HepG2 (cell line): ENCODE results near the gene THSD8. TPM values are rescaled to one million over a fixed set of nuclear protein-coding genes. Genes with fewer than 3 reads are reported as not detected.

Experiments
- BRCA1 ChIP-seq: sonication (generic); formaldehyde crosslinking; IDR thresholded peaks from 2 replicates; pipeline ENCODE4 v1.4.0; 2020; ENCODE audit warnings: missing genetic modification reagents
- EP300 ChIP-seq, 3 experiments: sonication (generic) in 1 of 3; formaldehyde crosslinking in 1 of 3; IDR thresholded peaks; 2 replicates each; pipeline versions ENCODE4 v1.5.1 to v1.6.1; 2011 to 2020; ENCODE audit warnings: low read depth in 2 of 3, low read length in 2 of 3, borderline replicate concordance in 1 of 3, improper control_type of control experiment in 1 of 3, mild to moderate bottlenecking in 1 of 3, missing genetic modification reagents in 1 of 3, moderate library complexity in 1 of 3
- GLI4 ChIP-seq: sonication (generic); formaldehyde crosslinking; IDR thresholded peaks from 2 replicates; pipeline ENCODE4 v1.5.1; 2020; ENCODE audit warnings: missing genetic modification reagents, mild to moderate bottlenecking, moderate library complexity, borderline replicate concordance
- MYNN ChIP-seq: sonication (generic); formaldehyde crosslinking; IDR thresholded peaks from 2 replicates; pipeline ENCODE4 v1.4.0; 2020; ENCODE audit warnings: mild to moderate bottlenecking, low read depth, missing genetic modification reagents
- POGZ ChIP-seq: sonication (generic); formaldehyde crosslinking; IDR thresholded peaks from 2 replicates; pipeline ENCODE4 v1.4.0; 2020; ENCODE audit warnings: mild to moderate bottlenecking, missing genetic modification reagents
- TSC22D2 ChIP-seq: sonication (generic); formaldehyde crosslinking; IDR thresholded peaks from 2 replicates; pipeline ENCODE4 v1.5.1; 2020; ENCODE audit warnings: missing genetic modification reagents, mild to moderate bottlenecking, borderline replicate concordance
- WIZ ChIP-seq: sonication (generic); formaldehyde crosslinking; IDR thresholded peaks from 2 replicates; pipeline ENCODE4 v1.5.1; 2020; ENCODE audit warnings: mild to moderate bottlenecking, missing genetic modification reagents
- ZNF160 ChIP-seq: sonication (generic); formaldehyde crosslinking; IDR thresholded peaks from 2 replicates; pipeline ENCODE4 v1.8.0; 2022; ENCODE audit warnings: mild to moderate bottlenecking, inconsistent platforms, missing genetic modification reagents
- ZNF292 ChIP-seq: sonication (generic); formaldehyde crosslinking; IDR thresholded peaks from 2 replicates; pipeline ENCODE4 v1.8.1; 2022; ENCODE audit warnings: mild to moderate bottlenecking, low read depth, missing genetic modification reagents, borderline replicate concordance
- ZNF431 ChIP-seq: sonication (generic); formaldehyde crosslinking; IDR thresholded peaks from 2 replicates; pipeline ENCODE4 v1.9.0; 2022; ENCODE audit warnings: missing genetic modification reagents, low read depth, mild to moderate bottlenecking, borderline replicate concordance
- ZNF670 ChIP-seq: sonication (generic); formaldehyde crosslinking; IDR thresholded peaks from 2 replicates; pipeline ENCODE4 v1.8.0; 2022; ENCODE audit warnings: mild to moderate bottlenecking, missing genetic modification reagents, borderline replicate concordance
- polyA plus RNA-seq, 8 experiments: library from polyadenylated mRNA; depleted of rRNA in 3 of 8; stranded (reverse) in 7 of 8; unstranded in 1 of 8; fragments of >200 nt; fragmentation: Illumina TruSeq in 4 of 8; extraction: Trizol in 4 of 8; gene quantifications; 2 replicates each; pipeline versions ENCODE4 v1.2.1 to v1.2.3, GENCODE V29; 2011 to 2016; ENCODE audit warnings: low read depth in 4 of 8, missing spikeins in 1 of 8, mixed read lengths in 1 of 8; ENCODE audit not compliant: insufficient read depth in 1 of 8
- total RNA-seq, 5 experiments: library from RNA; depleted of rRNA; stranded (reverse); fragments of >200 nt; fragmentation: Illumina TruSeq; extraction: Trizol; gene quantifications; 2 replicates each; pipeline ENCODE4 v1.2.3, GENCODE V29; 2016; ENCODE audit warnings: low read depth in 1 of 5
- TF ChIP-seq, protein P1 (sequence below): sonication (generic); formaldehyde crosslinking; IDR thresholded peaks from 2 replicates; pipeline ENCODE4 v1.4.0; 2020; ENCODE audit warnings: missing genetic modification reagents
- TF ChIP-seq, protein P2 (sequence below): sonication (generic); formaldehyde crosslinking; IDR thresholded peaks from 2 replicates; pipeline ENCODE4 v1.8.0; 2022; ENCODE audit warnings: mild to moderate bottlenecking, missing genetic modification reagents
- TF ChIP-seq, protein P3 (sequence below): sonication (generic); formaldehyde crosslinking; IDR thresholded peaks from 2 replicates; pipeline ENCODE4 v1.8.0; 2022; ENCODE audit warnings: mild to moderate bottlenecking, missing genetic modification reagents, moderate library complexity
- TF ChIP-seq, protein P4 (sequence below): IDR thresholded peaks from 2 replicates; pipeline ENCODE4 v1.6.1; 2016; ENCODE audit warnings: missing biosample characterization, missing genetic modification reagents, low read depth
- TF ChIP-seq, protein P5 (sequence below): sonication (generic); formaldehyde crosslinking; IDR thresholded peaks from 2 replicates; pipeline ENCODE4 v1.4.0; 2020; ENCODE audit warnings: missing genetic modification reagents

The THSD8 gene
- total and polyA plus RNA-seq, 2 of the 13 experiments (the other 11 are each of a cell fraction or from before 2014, with no cell fraction given), result 4.8 to 14.9 TPM

DNA sequence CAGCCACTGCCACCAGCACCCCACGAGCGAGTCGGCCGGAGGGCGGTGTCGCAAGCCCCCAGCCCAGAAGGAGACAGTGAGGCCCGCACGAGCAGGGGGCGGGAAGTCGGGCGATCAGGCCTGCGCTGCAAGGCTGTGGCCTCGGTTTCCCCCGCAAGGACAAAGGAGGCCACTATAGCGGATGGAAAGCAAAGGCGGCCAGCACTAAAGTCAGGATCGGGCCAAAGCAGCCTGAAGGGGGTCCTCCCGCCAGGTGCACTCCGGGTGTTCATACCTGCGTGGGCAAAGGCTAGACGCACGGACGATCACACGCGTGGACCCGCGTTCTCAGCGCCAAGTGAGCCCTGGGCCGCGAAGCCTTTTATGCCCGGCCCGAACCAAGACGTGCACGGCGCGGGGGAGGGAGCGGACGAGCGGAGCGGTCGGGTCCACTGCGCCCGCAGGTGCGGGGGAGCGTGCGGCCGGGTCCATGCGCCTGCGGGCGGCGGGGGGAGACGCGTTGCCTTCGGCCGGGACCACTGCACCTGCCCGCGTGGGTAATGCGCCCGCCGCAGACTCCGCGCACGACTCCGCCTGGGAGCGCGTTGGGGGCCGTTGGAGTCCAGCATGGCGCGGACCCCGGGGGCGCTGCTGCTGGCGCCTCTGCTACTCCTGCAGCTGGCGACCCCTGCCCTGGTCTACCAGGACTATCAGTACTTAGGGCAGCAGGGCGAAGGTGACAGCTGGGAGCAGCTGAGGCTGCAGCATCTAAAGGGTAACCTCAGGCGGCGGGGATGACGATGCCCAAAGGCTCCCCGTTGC is at the start of gene THSD8, which contains the start of gene PRDX2 (continued):
- TF ChIP-seq, protein P1, sequence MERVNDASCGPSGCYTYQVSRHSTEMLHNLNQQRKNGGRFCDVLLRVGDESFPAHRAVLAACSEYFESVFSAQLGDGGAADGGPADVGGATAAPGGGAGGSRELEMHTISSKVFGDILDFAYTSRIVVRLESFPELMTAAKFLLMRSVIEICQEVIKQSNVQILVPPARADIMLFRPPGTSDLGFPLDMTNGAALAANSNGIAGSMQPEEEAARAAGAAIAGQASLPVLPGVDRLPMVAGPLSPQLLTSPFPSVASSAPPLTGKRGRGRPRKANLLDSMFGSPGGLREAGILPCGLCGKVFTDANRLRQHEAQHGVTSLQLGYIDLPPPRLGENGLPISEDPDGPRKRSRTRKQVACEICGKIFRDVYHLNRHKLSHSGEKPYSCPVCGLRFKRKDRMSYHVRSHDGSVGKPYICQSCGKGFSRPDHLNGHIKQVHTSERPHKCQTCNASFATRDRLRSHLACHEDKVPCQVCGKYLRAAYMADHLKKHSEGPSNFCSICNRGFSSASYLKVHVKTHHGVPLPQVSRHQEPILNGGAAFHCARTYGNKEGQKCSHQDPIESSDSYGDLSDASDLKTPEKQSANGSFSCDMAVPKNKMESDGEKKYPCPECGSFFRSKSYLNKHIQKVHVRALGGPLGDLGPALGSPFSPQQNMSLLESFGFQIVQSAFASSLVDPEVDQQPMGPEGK (CRISPR knock-in tag), result peak; percentile 44
- peak; percentile 75; the same call in 1 of the 2 replicates for TF ChIP-seq GLI4 (CRISPR knock-in tag)
- TF ChIP-seq TSC22D2 (CRISPR knock-in tag), result peak; percentile 19; the same call in 1 of the 2 replicates
- TF ChIP-seq ZNF431 (CRISPR knock-in tag), result no peak
- TF ChIP-seq ZNF160, result peak; percentile 81; the same call in 1 of the 2 replicates
- TF ChIP-seq EP300 (IDR thresholded peaks at IDR 0.05; ENCODE audit: low read depth in 2 of 2, low read length in 2 of 2), result no peak
- TF ChIP-seq EP300 (CRISPR knock-in tag; IDR thresholded peaks at IDR 0.05; ENCODE audit: borderline replicate concordance), result no peak; the same call in 1 of the 2 replicates
- TF ChIP-seq ZNF292 (CRISPR knock-in tag), result peak; percentile 20; the same call in 1 of the 2 replicates
- TF ChIP-seq POGZ (CRISPR knock-in tag), result peak; percentile 51; the same call in 1 of the 2 replicates
- TF ChIP-seq, protein P2, sequence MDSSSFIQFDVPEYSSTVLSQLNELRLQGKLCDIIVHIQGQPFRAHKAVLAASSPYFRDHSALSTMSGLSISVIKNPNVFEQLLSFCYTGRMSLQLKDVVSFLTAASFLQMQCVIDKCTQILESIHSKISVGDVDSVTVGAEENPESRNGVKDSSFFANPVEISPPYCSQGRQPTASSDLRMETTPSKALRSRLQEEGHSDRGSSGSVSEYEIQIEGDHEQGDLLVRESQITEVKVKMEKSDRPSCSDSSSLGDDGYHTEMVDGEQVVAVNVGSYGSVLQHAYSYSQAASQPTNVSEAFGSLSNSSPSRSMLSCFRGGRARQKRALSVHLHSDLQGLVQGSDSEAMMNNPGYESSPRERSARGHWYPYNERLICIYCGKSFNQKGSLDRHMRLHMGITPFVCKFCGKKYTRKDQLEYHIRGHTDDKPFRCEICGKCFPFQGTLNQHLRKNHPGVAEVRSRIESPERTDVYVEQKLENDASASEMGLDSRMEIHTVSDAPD (CRISPR knock-in tag), result no peak
- TF ChIP-seq, protein P3, sequence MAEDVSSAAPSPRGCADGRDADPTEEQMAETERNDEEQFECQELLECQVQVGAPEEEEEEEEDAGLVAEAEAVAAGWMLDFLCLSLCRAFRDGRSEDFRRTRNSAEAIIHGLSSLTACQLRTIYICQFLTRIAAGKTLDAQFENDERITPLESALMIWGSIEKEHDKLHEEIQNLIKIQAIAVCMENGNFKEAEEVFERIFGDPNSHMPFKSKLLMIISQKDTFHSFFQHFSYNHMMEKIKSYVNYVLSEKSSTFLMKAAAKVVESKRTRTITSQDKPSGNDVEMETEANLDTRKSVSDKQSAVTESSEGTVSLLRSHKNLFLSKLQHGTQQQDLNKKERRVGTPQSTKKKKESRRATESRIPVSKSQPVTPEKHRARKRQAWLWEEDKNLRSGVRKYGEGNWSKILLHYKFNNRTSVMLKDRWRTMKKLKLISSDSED, result no peak
- TF ChIP-seq WIZ (CRISPR knock-in tag), result peak; percentile 74; the same call in 1 of the 2 replicates
- TF ChIP-seq ZNF670, result peak; percentile 95
- 0 out of 2 replicates have a peak, but pooled peaks have one; percentile 23 for TF ChIP-seq MYNN (CRISPR knock-in tag)
- TF ChIP-seq BRCA1, result 0 out of 2 replicates have a peak, but pooled peaks have one; percentile 25
- TF ChIP-seq, protein P4, sequence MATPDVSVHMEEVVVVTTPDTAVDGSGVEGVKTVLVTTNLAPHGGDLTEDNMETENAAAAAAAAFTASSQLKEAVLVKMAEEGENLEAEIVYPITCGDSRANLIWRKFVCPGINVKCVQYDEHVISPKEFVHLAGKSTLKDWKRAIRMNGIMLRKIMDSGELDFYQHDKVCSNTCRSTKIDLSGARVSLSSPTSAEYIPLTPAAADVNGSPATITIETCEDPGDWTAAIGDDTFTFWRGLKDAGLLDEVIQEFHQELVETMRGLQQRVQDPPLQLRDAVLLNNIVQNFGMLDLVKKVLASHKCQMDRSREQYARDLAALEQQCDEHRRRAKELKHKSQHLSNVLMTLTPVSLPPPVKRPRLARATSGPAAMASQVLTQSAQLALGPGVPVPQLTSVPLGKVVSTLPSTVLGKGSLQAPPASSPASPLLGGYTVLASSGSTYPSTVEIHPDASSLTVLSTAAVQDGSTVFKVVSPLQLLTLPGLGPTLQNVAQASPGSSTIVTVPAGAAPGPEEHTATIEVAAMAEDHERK (CRISPR knock-in tag), result peak; percentile 56; the same call in 1 of the 2 replicates
- TF ChIP-seq, protein P5, sequence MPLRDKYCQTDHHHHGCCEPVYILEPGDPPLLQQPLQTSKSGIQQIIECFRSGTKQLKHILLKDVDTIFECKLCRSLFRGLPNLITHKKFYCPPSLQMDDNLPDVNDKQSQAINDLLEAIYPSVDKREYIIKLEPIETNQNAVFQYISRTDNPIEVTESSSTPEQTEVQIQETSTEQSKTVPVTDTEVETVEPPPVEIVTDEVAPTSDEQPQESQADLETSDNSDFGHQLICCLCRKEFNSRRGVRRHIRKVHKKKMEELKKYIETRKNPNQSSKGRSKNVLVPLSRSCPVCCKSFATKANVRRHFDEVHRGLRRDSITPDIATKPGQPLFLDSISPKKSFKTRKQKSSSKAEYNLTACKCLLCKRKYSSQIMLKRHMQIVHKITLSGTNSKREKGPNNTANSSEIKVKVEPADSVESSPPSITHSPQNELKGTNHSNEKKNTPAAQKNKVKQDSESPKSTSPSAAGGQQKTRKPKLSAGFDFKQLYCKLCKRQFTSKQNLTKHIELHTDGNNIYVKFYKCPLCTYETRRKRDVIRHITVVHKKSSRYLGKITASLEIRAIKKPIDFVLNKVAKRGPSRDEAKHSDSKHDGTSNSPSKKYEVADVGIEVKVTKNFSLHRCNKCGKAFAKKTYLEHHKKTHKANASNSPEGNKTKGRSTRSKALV (CRISPR knock-in tag), result no peak; the same call in 1 of the 2 replicates
